ENCODE results near the gene TEX29. TPM values are rescaled to one million over a fixed set of nuclear protein-coding genes. Genes with fewer than 3 reads are reported as not detected.

Gene TEX29
- total and polyA plus RNA-seq, 9 of the 15 experiments (the other 6 are each of a cell fraction or from before 2014, with no cell fraction given), result 0.11 TPM; not detected in 7

DNA sequence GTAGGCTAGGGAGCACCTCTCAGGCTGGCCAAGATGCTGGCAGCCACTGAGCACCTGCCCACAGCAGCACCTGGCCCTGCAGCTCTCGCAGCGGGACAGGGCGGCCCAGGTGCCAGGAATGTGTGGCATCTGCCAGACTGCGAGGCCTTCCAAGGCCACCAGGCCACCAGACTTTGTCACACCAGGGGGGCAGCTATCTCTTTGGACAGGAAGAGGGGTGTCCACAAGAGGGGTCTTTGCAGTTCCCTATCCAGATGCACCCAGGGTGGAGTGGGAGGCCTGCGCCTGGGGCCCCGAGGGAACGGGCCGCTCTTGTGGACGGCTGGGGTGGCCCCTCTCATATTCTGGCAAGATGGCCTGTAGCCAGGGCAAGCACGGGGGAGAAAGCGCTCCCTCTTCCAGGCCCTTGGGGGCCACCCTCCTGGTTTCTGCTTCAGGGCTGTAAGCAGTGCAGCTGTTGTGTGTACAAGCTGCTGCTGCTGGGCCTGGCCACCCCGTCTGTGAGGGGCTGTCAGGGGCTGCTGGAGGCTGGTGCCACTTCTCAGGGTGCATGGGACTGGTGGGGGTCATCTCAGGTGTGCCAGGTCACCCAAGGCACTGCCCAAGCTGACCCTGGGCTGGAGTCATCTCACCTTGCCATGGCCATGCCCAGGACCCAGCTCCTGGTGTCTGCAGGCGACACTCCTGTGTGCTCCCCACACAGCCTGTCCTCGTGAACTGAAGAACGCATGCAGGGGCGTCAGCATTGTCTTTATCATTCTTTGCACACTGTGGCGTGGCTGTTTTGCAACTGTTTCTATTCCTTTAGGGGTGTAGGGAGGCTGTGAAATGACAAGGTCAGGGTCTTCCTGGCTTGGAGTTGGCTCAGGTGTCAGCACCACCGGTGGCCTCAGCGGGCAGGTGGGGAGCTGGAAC lies 1.8 kb downstream of the TEX29 start:
- BruUV-seq (replicated peaks), result no TSS peak
- FAIRE-seq, result no peak

More for the DNA sequence above, 1.8 kb downstream of the TEX29 start:
- no peaks in the 10 kb centered on the region for H3K36me3 ChIP-seq (ENCODE audit: control insufficient read depth, insufficient read depth, low read length)
- no peaks in the 10 kb centered on the region for H3K9me3 ChIP-seq (replicated peaks; ENCODE audit: control insufficient read depth, insufficient read depth, low read depth, low read length)
- intact Hi-C loops (cut with micrococcal nuclease), result no loop called here
- ChIA-PET POLR2A (no interaction called here), CTCF (ENCODE audit: low intra/inter-chr PET ratio) (no interaction called here)
- H3K9ac ChIP-seq (ENCODE audit: insufficient read depth in 1 of 2, low read depth in 2 of 2, low read length in 2 of 2), result no peak overlapping the region
- no peak for ATAC-seq
- WGBS (ENCODE audit: insufficient coverage, low coverage, missing lambda C conversion rate), result 0% methylated on average over 8 of the region's 19 CpGs
- no peak overlapping the region for H2AFZ ChIP-seq (ENCODE audit: low read depth, low read length)
- no peak overlapping the region for H3K4me3 ChIP-seq
- H3K27me3 ChIP-seq (ENCODE audit: control insufficient read depth in 2 of 2, insufficient read depth in 2 of 2, low read length in 2 of 2), result peaks cover 2 to 85% of the 10 kb centered on the region in 2 experiments; a peak in 4 of 5 replicates
- H3K9me1 ChIP-seq (ENCODE audit: control insufficient read depth, insufficient read depth, low read length), result no peaks in the 10 kb centered on the region
- no peaks in the 10 kb centered on the region for H4K20me1 ChIP-seq (replicated peaks; ENCODE audit: control insufficient read depth, insufficient read depth, low read length)
- TF ChIP-seq FOXJ2 (tag; IDR thresholded peaks at IDR 0.05) (no peak), ILF3 (IDR thresholded peaks at IDR 0.05; ENCODE audit: borderline replicate concordance) (no peak), MEF2D (tag; conservative IDR thresholded peaks at IDR 0.05; ENCODE audit: low read depth) (no peak), PPARD (CRISPR knock-in tag; IDR thresholded peaks at IDR 0.05) (no peak), PHB2 (IDR thresholded peaks at IDR 0.05; ENCODE audit: low read depth) (no peak), ZZZ3 (IDR thresholded peaks at IDR 0.05) (no peak), PRDM10 (IDR thresholded peaks at IDR 0.05; ENCODE audit: partially characterized antibody) (no peak), ZNF280A (IDR thresholded peaks at IDR 0.05; ENCODE audit: low read depth, partially characterized antibody) (no peak), BMI1 (IDR thresholded peaks at IDR 0.05; ENCODE audit: low read length) (no peak), SUPT5H (IDR thresholded peaks at IDR 0.05) (no peak), NONO (IDR thresholded peaks at IDR 0.05; ENCODE audit: low read depth in 2 of 2, low read length in 1 of 2) (no peak)
- TF ChIP-seq, protein P1, sequence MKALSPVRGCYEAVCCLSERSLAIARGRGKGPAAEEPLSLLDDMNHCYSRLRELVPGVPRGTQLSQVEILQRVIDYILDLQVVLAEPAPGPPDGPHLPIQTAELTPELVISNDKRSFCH (CRISPR knock-in tag; IDR thresholded peaks at IDR 0.05), result no peak
- TF ChIP-seq, protein P1 (tag; IDR thresholded peaks at IDR 0.05), result no peak
- H3K27ac ChIP-seq (ENCODE audit: extremely low read depth, low read depth, low read length), result no peak overlapping the region
- peaks cover 0 to 6% of the 10 kb centered on the region in 2 experiments; a peak in 2 of 5 replicates for H3K4me1 ChIP-seq (replicated peaks in 1 of 2; ENCODE audit: control insufficient read depth in 2 of 2, insufficient read depth in 2 of 2, low read length in 2 of 2)
- no peaks in the 10 kb centered on the region for H3K79me2 ChIP-seq (ENCODE audit: control insufficient read depth, insufficient read depth, low read length)
- in situ Hi-C loops (cut with MboI), result no loop called here
- H3K4me2 ChIP-seq (ENCODE audit: insufficient read depth, low read length), result no peak overlapping the region
- no peak for DNase-seq (ENCODE audit: extremely low read depth in 1 of 4, low spot score in 3 of 4)

All from K562 (cell line).